ENCODE data around the gene ATP10B. TPM values are rescaled to one million over a fixed set of nuclear protein-coding genes. Genes with fewer than 3 reads are reported as not detected.
"Not testable (repeated sequence)": the region's sequence is repeated elsewhere in the genome, so short reads cannot be mapped to it uniquely, and the experiment has no call there.

ATP10B gene
- not detected for polyA plus RNA-seq (2013, experiment 1 of 2)
- not detected for polyA plus RNA-seq (2013, experiment 2 of 2)

GRCh38 chr5:160852049-160852448 is at the start of gene ATP10B:
TSS of gene ATP10B (minus strand) at chr5:160852211. CDS start at chr5:160688074, 164,137 bp downstream.
- Histone ChIP-seq H3K14ac (ENCODE audit: low read length in 2 of 2) (no peak within 1 kb of the TSS), H3K4me3 (ENCODE audit: insufficient read depth in 1 of 2, low read depth in 1 of 2, low read length in 2 of 2) (no peak within 1 kb of the TSS), H3K27ac (ENCODE audit: low read length, poor library complexity, severe bottlenecking) (no peak within 1 kb of the TSS), H3K4me1 (ENCODE audit: control insufficient read depth, insufficient read depth, low read depth, low read length) (no peaks in the 10 kb centered on the region), H3K79me1 (replicated peaks; ENCODE audit: low read length, poor library complexity, severe bottlenecking) (no peaks in the 10 kb centered on the region), H3K23ac (ENCODE audit: low read length in 2 of 2) (no peak within 1 kb of the TSS), H3K36me3 (ENCODE audit: control insufficient read depth in 1 of 2, insufficient read depth in 2 of 2, low read depth in 1 of 2, low read length in 2 of 2) (no peaks in the 10 kb centered on the region), H3K4me2 (ENCODE audit: low read length, poor library complexity, severe bottlenecking) (no peak within 1 kb of the TSS), H2AK5ac (ENCODE audit: low read length, severe bottlenecking) (no peak within 1 kb of the TSS), H2BK12ac (ENCODE audit: low read length in 2 of 2) (no peak within 1 kb of the TSS), H2BK5ac (ENCODE audit: low read depth, low read length, poor library complexity, severe bottlenecking) (no peak within 1 kb of the TSS), H3K9me3 (ENCODE audit: control insufficient read depth, low read length) (no peaks in the 10 kb centered on the region), H2AFZ (ENCODE audit: low read depth, low read length) (no peak within 1 kb of the TSS), H4K8ac (ENCODE audit: low read length) (no peak within 1 kb of the TSS), H3K18ac (ENCODE audit: low read depth in 1 of 2, low read length in 2 of 2) (no peak within 1 kb of the TSS), H3K9ac (ENCODE audit: low read length) (no peak within 1 kb of the TSS), H4K91ac (ENCODE audit: low read length) (no peak within 1 kb of the TSS), H3K27me3 (ENCODE audit: control insufficient read depth in 1 of 2, insufficient read depth in 1 of 2, low read length in 2 of 2) (no peaks in the 10 kb centered on the region), H2BK15ac (ENCODE audit: low read depth, poor library complexity, severe bottlenecking) (no peak within 1 kb of the TSS), H2BK120ac (ENCODE audit: low read depth, low read length) (no peak within 1 kb of the TSS), H3K4ac (ENCODE audit: low read depth in 1 of 2, low read length in 2 of 2) (no peak within 1 kb of the TSS)
- 42% methylated on average over 4 of the region's 4 CpGs for WGBS
- DNase-seq: no peak

GRCh38 chr5:160901656-160902055 is 49.6 kb upstream of the ATP10B start:
- H3K36me3 ChIP-seq (ENCODE audit: control insufficient read depth in 1 of 2, insufficient read depth in 2 of 2, low read depth in 1 of 2, low read length in 2 of 2): no peaks in the 10 kb centered on the region
- H3K4me1 ChIP-seq (ENCODE audit: control insufficient read depth, insufficient read depth, low read depth, low read length): no peaks in the 10 kb centered on the region
- no peak overlapping the region for H3K9ac ChIP-seq (ENCODE audit: low read length)
- no peak overlapping the region for H3K4me2 ChIP-seq (ENCODE audit: low read length, poor library complexity, severe bottlenecking)
- WGBS: no CpG with 5 or more reads among the region's 1 CpG
- no peak overlapping the region for H2BK120ac ChIP-seq (ENCODE audit: low read depth, low read length)
- H2AK5ac ChIP-seq (ENCODE audit: low read length, severe bottlenecking): no peak overlapping the region
- H2BK5ac ChIP-seq (ENCODE audit: low read depth, low read length, poor library complexity, severe bottlenecking): no peak overlapping the region
- H3K4ac ChIP-seq (ENCODE audit: low read depth in 1 of 2, low read length in 2 of 2): no peak overlapping the region
- H2BK15ac ChIP-seq (ENCODE audit: low read depth, poor library complexity, severe bottlenecking): no peak overlapping the region
- no peak overlapping the region for H4K91ac ChIP-seq (ENCODE audit: low read length)
- no peak overlapping the region for H3K18ac ChIP-seq (ENCODE audit: low read depth in 1 of 2, low read length in 2 of 2)
- no peak overlapping the region for H3K23ac ChIP-seq (ENCODE audit: low read length in 2 of 2)
- no peak for DNase-seq
- H3K4me3 ChIP-seq (ENCODE audit: insufficient read depth in 1 of 2, low read depth in 1 of 2, low read length in 2 of 2): no peak overlapping the region
- H2BK12ac ChIP-seq (ENCODE audit: low read length in 2 of 2): no peak overlapping the region
- H3K9me3 ChIP-seq (ENCODE audit: control insufficient read depth, low read length): no peaks in the 10 kb centered on the region
- peaks cover 0 to 3% of the 10 kb centered on the region in 2 experiments for H3K27me3 ChIP-seq (ENCODE audit: control insufficient read depth in 1 of 2, insufficient read depth in 1 of 2, low read length in 2 of 2)
- no peak overlapping the region for H3K27ac ChIP-seq (ENCODE audit: low read length, poor library complexity, severe bottlenecking)
- H2AFZ ChIP-seq (ENCODE audit: low read depth, low read length): no peak overlapping the region
- H3K79me1 ChIP-seq (replicated peaks; ENCODE audit: low read length, poor library complexity, severe bottlenecking): no peaks in the 10 kb centered on the region
- H4K8ac ChIP-seq (ENCODE audit: low read length): no peak overlapping the region
- H3K14ac ChIP-seq (ENCODE audit: low read length in 2 of 2): no peak overlapping the region

- Histone ChIP-seq H2BK120ac (ENCODE audit: low read depth, low read length) (no peak overlapping the region), H3K4me2 (ENCODE audit: low read length, poor library complexity, severe bottlenecking) (no peak overlapping the region), H2AFZ (ENCODE audit: low read depth, low read length) (no peak overlapping the region), H3K14ac (ENCODE audit: low read length in 2 of 2) (no peak overlapping the region), H3K18ac (ENCODE audit: low read depth in 1 of 2, low read length in 2 of 2) (no peak overlapping the region), H4K91ac (ENCODE audit: low read length) (no peak overlapping the region), H2BK15ac (ENCODE audit: low read depth, poor library complexity, severe bottlenecking) (no peak overlapping the region), H3K9ac (ENCODE audit: low read length) (no peak overlapping the region), H2AK5ac (ENCODE audit: low read length, severe bottlenecking) (no peak overlapping the region), H2BK5ac (ENCODE audit: low read depth, low read length, poor library complexity, severe bottlenecking) (no peak overlapping the region), H3K79me1 (replicated peaks; ENCODE audit: low read length, poor library complexity, severe bottlenecking) (no peaks in the 10 kb centered on the region), H4K8ac (ENCODE audit: low read length) (no peak overlapping the region), H3K27me3 (ENCODE audit: control insufficient read depth in 1 of 2, insufficient read depth in 1 of 2, low read length in 2 of 2) (peaks cover 0 to 3% of the 10 kb centered on the region in 2 experiments), H3K9me3 (ENCODE audit: control insufficient read depth, low read length) (no peaks in the 10 kb centered on the region), H3K4me3 (ENCODE audit: insufficient read depth in 1 of 2, low read depth in 1 of 2, low read length in 2 of 2) (no peak overlapping the region), H3K36me3 (ENCODE audit: control insufficient read depth in 1 of 2, insufficient read depth in 2 of 2, low read depth in 1 of 2, low read length in 2 of 2) (no peaks in the 10 kb centered on the region), H3K27ac (ENCODE audit: low read length, poor library complexity, severe bottlenecking) (no peak overlapping the region), H3K4ac (ENCODE audit: low read depth in 1 of 2, low read length in 2 of 2) (no peak overlapping the region), H2BK12ac (ENCODE audit: low read length in 2 of 2) (no peak overlapping the region), H3K23ac (ENCODE audit: low read length in 2 of 2) (no peak overlapping the region), H3K4me1 (ENCODE audit: control insufficient read depth, insufficient read depth, low read depth, low read length) (no peaks in the 10 kb centered on the region)
- WGBS: 67% methylated on average over 4 of the region's 4 CpGs
- DNase-seq: no peak
These were observed 47.7 kb upstream of the ATP10B start for GRCh38 chr5:160899735-160900134.

- H2BK15ac ChIP-seq (ENCODE audit: low read depth, poor library complexity, severe bottlenecking); H3K23ac ChIP-seq (ENCODE audit: low read length in 2 of 2); H3K18ac ChIP-seq (ENCODE audit: low read depth in 1 of 2, low read length in 2 of 2); H3K4me2 ChIP-seq (ENCODE audit: low read length, poor library complexity, severe bottlenecking); H3K9ac ChIP-seq (ENCODE audit: low read length); H3K27ac ChIP-seq (ENCODE audit: low read length, poor library complexity, severe bottlenecking); H3K4ac ChIP-seq (ENCODE audit: low read depth in 1 of 2, low read length in 2 of 2); H2BK120ac ChIP-seq (ENCODE audit: low read depth, low read length); DNase-seq; H4K91ac ChIP-seq (ENCODE audit: low read length); H3K36me3 ChIP-seq (ENCODE audit: control insufficient read depth in 1 of 2, insufficient read depth in 2 of 2, low read depth in 1 of 2, low read length in 2 of 2); H3K4me3 ChIP-seq (ENCODE audit: insufficient read depth in 1 of 2, low read depth in 1 of 2, low read length in 2 of 2); H2AK5ac ChIP-seq (ENCODE audit: low read length, severe bottlenecking); H2BK5ac ChIP-seq (ENCODE audit: low read depth, low read length, poor library complexity, severe bottlenecking); H2AFZ ChIP-seq (ENCODE audit: low read depth, low read length); H3K9me3 ChIP-seq (ENCODE audit: control insufficient read depth, low read length); H4K8ac ChIP-seq (ENCODE audit: low read length); H3K14ac ChIP-seq (ENCODE audit: low read length in 2 of 2); H2BK12ac ChIP-seq (ENCODE audit: low read length in 2 of 2); H3K79me1 ChIP-seq (replicated peaks; ENCODE audit: low read length, poor library complexity, severe bottlenecking); H3K27me3 ChIP-seq (ENCODE audit: control insufficient read depth in 1 of 2, insufficient read depth in 1 of 2, low read length in 2 of 2); H3K4me1 ChIP-seq (ENCODE audit: control insufficient read depth, insufficient read depth, low read depth, low read length): not testable (repeated sequence)
- 79% methylated on average over 6 of the region's 6 CpGs for WGBS
These were observed 41.4 kb upstream of the ATP10B start for GRCh38 chr5:160893180-160893964.

Data from mesenchymal stem cell (in vitro differentiated cells and primary cell).